NCI-H2107 (cell line): ENCODE measurements around the gene ZNF512.
"Not testable (repeated sequence)": the region's sequence is repeated elsewhere in the genome, so short reads cannot be mapped to it uniquely, and the experiment has no call there.

ENCODE experiments used
- DNase-seq: peaks from one replicate; lab custom pipeline; 2025; lab: John Stamatoyannopoulos, UW

The ZNF512 gene

GRCh38 chr2:27583390-27583915 lies 611 bp downstream of the ZNF512 start:
- no peak for DNase-seq

- DNase-seq: no peak
Observed at GRCh38 chr2:27584597-27584996, 1.8 kb downstream of the ZNF512 start.

DNA sequence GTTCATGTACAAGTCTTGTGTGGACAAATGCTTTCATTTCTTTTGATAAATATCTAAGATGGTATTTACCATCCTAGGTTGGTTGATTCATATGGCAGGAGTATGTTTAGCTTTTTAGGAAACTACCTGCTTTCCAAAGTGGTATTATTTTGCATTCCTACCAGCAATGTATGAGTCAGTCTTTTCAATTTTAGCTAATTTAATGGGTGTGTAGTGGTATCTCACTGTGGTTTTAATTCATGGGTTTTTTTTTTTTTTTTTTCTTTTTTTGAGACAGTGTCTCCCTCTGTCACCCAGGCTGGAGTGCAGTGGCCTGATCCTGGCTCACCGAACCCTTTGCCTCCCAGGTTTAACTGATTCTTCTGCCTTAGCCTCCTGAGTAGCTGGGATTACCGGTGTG lies 4.2 kb downstream of the ZNF512 start:
- DNase-seq: no peak

- no peak for DNase-seq
Observed at GRCh38 chr2:27588308-27588707, 5.5 kb downstream of the ZNF512 start.

DNA sequence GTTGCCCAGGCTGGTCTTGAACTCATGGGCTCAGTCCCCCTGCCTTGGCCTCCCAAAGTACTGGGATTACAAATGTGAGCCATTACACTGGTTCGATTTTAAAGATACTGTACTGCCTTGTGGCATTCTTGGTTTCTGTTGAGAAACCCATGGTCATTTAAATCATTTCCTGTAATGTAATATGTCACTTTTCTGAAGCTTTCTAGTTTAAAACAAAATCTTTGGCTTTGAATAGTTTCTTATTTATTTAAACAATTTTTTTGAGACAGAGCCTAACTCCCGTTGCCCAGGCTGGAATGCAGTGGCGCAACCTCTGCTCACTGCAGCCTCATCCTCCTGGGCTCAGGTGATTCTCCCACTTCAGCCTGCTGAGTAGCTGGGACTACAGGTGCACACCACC lies 8.9 kb downstream of the ZNF512 start:
- DNase-seq: no peak

DNA sequence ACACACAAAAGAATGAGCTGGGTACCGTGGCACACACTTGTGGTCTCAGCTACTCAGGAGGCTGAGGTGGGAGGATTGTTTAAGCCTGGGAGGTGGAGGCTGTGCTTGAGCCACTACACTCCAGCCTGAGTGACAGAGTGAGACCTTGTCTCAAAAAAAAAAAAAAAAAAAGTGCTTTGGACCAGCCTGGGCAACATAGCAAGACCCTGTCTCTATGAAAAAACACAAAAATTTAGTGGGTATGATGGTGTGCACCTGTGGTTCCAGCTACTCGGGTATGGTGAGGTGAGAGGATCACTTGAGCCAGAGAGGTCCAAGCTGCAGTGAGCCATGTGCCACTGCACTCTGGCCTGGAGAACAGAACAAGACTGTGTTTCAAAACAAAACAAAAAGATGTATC lies 10.4 kb downstream of the ZNF512 start:
- DNase-seq: no peak

DNA sequence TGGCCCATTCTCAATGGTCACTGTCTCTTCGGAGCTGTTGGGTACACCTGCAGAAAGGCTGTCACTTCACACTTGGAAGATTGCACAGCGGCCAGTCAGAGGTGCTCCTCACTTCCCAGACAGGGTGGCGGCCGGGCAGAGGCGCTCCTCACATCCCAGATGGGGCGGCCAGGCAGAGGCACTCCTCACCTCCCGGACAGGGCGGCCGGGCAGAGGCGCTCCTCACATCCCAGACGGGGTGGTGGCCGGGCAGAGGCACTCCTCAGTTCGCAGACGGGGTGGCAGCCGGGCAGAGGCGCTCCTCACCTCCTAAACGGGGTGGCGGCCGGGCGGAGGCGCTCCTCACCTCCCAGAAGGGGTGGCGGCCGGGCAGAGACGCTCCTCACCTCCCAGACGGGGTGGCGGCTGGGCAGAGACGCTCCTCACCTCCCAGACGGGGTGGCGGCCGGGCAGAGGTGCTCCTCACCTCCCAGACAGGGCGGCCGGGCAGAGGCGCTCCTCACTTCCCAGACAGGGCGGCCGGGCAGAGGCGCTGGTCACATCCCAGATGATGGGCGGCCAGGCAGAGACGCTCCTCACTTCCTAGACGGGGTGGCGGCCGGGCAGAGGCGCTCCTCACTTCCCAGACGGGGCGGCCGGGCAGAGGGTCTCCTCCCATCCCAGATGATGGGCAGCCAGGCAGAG lies 11.3 kb downstream of the ZNF512 start:
- not testable (repeated sequence) for DNase-seq

GRCh38 chr2:27595412-27595811 lies 12.6 kb downstream of the ZNF512 start:
- not testable (repeated sequence) for DNase-seq

DNA sequence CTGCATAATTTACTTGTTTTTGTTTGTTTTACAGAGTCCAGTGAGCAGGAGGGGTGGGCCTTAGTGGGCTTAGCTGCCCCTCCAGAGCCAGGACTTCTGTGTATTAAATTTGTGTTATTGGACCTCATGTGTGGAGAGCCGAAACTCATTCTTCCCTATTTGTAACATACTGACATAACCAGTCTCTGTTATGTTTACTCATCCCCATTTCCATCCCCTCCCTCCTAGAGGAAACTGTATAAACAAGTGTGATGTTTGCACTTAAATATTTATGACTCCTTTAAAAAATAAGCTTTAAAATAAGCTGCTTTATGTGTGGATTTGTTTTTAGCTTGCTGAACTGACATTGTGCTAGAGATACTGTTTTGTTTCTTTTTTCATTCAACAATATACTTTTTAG lies 13.8 kb downstream of the ZNF512 start:
- DNase-seq: no peak

GRCh38 chr2:27606611-27607010 lies 23.8 kb downstream of the ZNF512 start:
- no peak for DNase-seq

DNA sequence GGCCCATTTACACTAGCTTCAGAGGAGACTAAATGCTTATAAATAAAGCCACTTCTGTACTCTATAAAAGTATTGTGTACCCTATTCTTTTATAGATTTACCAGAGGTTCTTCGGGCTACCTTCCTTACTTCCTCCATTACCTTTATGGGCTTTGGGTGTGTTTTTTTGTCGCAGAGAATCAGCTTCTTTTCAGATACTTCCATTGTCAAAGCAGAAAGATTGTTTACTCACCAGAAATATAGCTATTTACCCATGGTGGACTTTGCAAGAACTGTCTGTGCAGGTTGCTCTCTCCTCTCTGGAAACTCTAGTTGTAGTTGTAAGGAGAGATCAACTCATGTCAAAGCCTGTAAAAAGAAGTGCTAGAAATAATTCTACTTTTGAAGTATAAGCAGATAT lies 31.1 kb downstream of the ZNF512 start:
- DNase-seq: no peak

- no peak for DNase-seq
Observed at GRCh38 chr2:27615316-27615715, 32.5 kb downstream of the ZNF512 start.

DNA sequence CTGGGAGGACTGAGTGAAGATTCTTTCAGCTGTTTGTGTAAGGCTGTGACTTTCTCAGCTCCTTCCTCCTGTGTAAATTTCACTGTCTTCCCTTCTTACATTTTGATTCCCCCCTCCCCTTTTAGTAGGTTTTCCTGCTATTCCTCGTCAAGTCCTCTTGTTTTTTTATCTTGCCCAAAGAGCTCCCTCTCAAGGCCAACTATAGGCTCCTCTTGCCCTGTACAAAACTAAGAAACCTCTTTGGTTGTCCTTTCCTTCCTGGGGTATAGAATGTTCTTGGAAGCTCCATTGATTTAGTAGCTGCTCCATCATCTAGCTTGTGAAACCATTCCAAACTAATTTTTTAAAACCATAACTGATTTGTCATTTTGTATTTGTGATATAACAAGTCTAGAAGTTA lies 38.7 kb downstream of the ZNF512 start:
- DNase-seq: no peak

- no peak for DNase-seq
Observed at GRCh38 chr2:27622921-27623384, 40.1 kb downstream of the ZNF512 start.

DNA sequence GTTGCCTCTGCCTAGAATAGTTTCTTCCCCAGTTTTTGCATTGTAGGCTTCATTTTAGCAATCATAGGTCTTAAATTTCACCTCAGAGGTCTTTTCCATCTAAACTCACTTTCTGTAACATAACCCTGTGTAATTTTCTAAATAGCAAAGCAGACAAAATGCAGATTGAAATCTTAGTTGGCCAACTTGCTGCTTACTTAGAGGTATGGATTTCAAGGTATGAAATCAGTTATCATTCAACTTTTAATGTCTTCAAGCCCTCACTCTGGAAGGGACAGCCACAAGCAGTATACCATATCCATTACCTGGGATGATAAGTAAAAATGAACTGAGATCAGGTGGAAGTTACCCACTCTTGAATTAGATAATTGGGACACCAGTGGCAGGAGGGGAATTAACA lies 42.1 kb downstream of the ZNF512 start:
- no peak for DNase-seq

GRCh38 chr2:27626323-27626722 lies 43.5 kb downstream of the ZNF512 start:
- not testable (repeated sequence) for DNase-seq

- DNase-seq: not testable (repeated sequence)
Observed at GRCh38 chr2:27626921-27627320, 44.1 kb downstream of the ZNF512 start.

- no peak for DNase-seq
Observed at GRCh38 chr2:27627963-27628766, 45.3 kb downstream of the ZNF512 start.

GRCh38 chr2:27628767-27629709 lies 46.2 kb downstream of the ZNF512 start, which contains the start of the genes CCDC121 and GPN1:
CCDC121 (minus strand) TSS chr2:27629012; CDS start chr2:27627799, 1,213 bp downstream.
GPN1 (plus strand) TSS chr2:27629050; CDS start chr2:27629059, 9 bp downstream.
- DNase-seq: peak; percentile 49

- DNase-seq: not testable (repeated sequence)
Observed at GRCh38 chr2:27630257-27630656, 47.4 kb downstream of the ZNF512 start.

- no peak for DNase-seq
Observed at GRCh38 chr2:27634291-27634690, 51.4 kb downstream of the ZNF512 start.

- DNase-seq: no peak
Observed at GRCh38 chr2:27636766-27637165, 53.9 kb downstream of the ZNF512 start.
